Astrocyte (in vitro differentiated cells and primary cell): Measurements from ENCODE around the gene ARID4B. TPM values are rescaled to one million over a fixed set of nuclear protein-coding genes. Genes with fewer than 3 reads are reported as not detected.

Experiments used
- DNase-seq: peaks from one replicate; pipeline ENCODE4 v3.0.0-alpha.2; 2010; ENCODE audit warnings: low read depth
- FAIRE-seq: peaks from 2 replicates; lab custom pipeline; 2011; peaks lifted over from hg19 to GRCh38; lab: Jason Lieb, UNC
- H2AFZ ChIP-seq: 2 replicates; pipeline ENCODE4 v1.6.0; 2012; ENCODE audit warnings: low read depth, low read length, inconsistent platforms
- H3K27ac ChIP-seq: 2 replicates; pipeline ENCODE4 v1.5.1; 2011; ENCODE audit warnings: low read depth, low read length, inconsistent platforms
- H3K27me3 ChIP-seq: 2 replicates; pipeline ENCODE4 v1.6.0; 2011; ENCODE audit warnings: low read length, inconsistent platforms; ENCODE audit not compliant: insufficient read depth
- H3K36me3 ChIP-seq: 2 replicates; pipeline ENCODE4 v1.5.1; 2011; ENCODE audit warnings: low read length, inconsistent platforms; ENCODE audit not compliant: insufficient read depth
- H3K4me1 ChIP-seq: 2 replicates; pipeline ENCODE4 v1.5.1; 2011; ENCODE audit warnings: low read length, inconsistent platforms; ENCODE audit not compliant: insufficient read depth
- H3K4me2 ChIP-seq: 2 replicates; pipeline ENCODE4 v1.6.0; 2012; ENCODE audit warnings: low read length, inconsistent platforms
- H3K4me3 ChIP-seq: 2 replicates; pipeline ENCODE4 v1.5.1; 2011; ENCODE audit warnings: low read depth, mild to moderate bottlenecking, low read length, inconsistent platforms; ENCODE audit not compliant: insufficient read depth
- H3K79me2 ChIP-seq: 2 replicates; pipeline ENCODE4 v1.6.0; 2012; ENCODE audit warnings: mild to moderate bottlenecking, low read length, inconsistent platforms; ENCODE audit not compliant: insufficient read depth
- H3K9ac ChIP-seq: 2 replicates; pipeline ENCODE4 v1.6.0; 2012; ENCODE audit warnings: mild to moderate bottlenecking, low read length, inconsistent platforms
- H3K9me3 ChIP-seq: 2 replicates; pipeline ENCODE4 v1.5.1; 2012; ENCODE audit warnings: low read depth, mild to moderate bottlenecking, low read length, inconsistent platforms; ENCODE audit not compliant: insufficient read depth
- H4K20me1 ChIP-seq: 2 replicates; pipeline ENCODE4 v1.6.0; 2012; ENCODE audit warnings: low read length, inconsistent platforms; ENCODE audit not compliant: insufficient read depth
- H3K27ac Mint-ChIP-seq: one replicate; pipeline ENCODE4 v1.8.0; 2021; ENCODE audit warnings: mild to moderate bottlenecking, mixed read lengths; ENCODE audit not compliant: unreplicated experiment
- H3K27me3 Mint-ChIP-seq: one replicate; pipeline ENCODE4 v1.8.0; 2021; ENCODE audit warnings: low read depth, mixed read lengths; ENCODE audit not compliant: unreplicated experiment
- H3K36me3 Mint-ChIP-seq: one replicate; pipeline ENCODE4 v1.8.0; 2021; ENCODE audit warnings: low read depth, mixed read lengths; ENCODE audit not compliant: unreplicated experiment
- H3K4me1 Mint-ChIP-seq: one replicate; pipeline ENCODE4 v1.8.0; 2021; ENCODE audit warnings: low read depth, mixed read lengths; ENCODE audit not compliant: unreplicated experiment
- H3K4me3 Mint-ChIP-seq: one replicate; pipeline ENCODE4 v1.8.0; 2021; ENCODE audit warnings: mild to moderate bottlenecking, moderate library complexity, mixed read lengths; ENCODE audit not compliant: unreplicated experiment
- H3K9me3 Mint-ChIP-seq: one replicate; pipeline ENCODE4 v1.8.0; 2021; ENCODE audit warnings: mild to moderate bottlenecking, mixed read lengths; ENCODE audit not compliant: unreplicated experiment
- CTCF ChIP-seq: IDR thresholded peaks from 2 replicates; pipeline ENCODE4 v1.5.1; 2011; ENCODE audit warnings: low read depth, mild to moderate bottlenecking, inconsistent platforms, low read length, moderate library complexity; ENCODE audit not compliant: insufficient read depth
- EZH2 ChIP-seq: IDR thresholded peaks from 2 replicates; pipeline ENCODE4 v1.6.1; 2012; ENCODE audit warnings: mild to moderate bottlenecking, low read length, inconsistent platforms; ENCODE audit not compliant: insufficient read depth
- total RNA-seq: library from RNA; stranded (reverse); gene quantifications from 2 replicates; pipeline ENCODE4 v1.2.1, GENCODE V29; 2021

Gene ARID4B
- total RNA-seq, 1 donor from 2014 or later: 38.6 TPM

GRCh38 chr1:235268379-235269125 lies 59.4 kb downstream of the ARID4B start:
- DNase-seq (no peak), FAIRE-seq (no peak)
- no peaks in the 10 kb centered on the region for H3K27me3 ChIP-seq
- peaks cover 85% of the 10 kb centered on the region for H4K20me1 ChIP-seq
- no peaks in the 10 kb centered on the region for H3K9me3 ChIP-seq
- H3K4me1 ChIP-seq: no peaks in the 10 kb centered on the region
- H3K36me3 ChIP-seq: no peaks in the 10 kb centered on the region
- H3K9ac ChIP-seq: no peak overlapping the region
- H3K4me2 ChIP-seq: no peak overlapping the region
- TF ChIP-seq CTCF: no peak
- no peak for TF ChIP-seq EZH2
- H3K27ac Mint-ChIP-seq: no peak overlapping the region
- H3K4me1 Mint-ChIP-seq: peaks cover 1% of the 10 kb centered on the region
- H3K27ac ChIP-seq: no peak overlapping the region
- no peak overlapping the region for H3K4me3 ChIP-seq
- H3K79me2 ChIP-seq: peaks cover 95% of the 10 kb centered on the region
- no peak overlapping the region for H3K4me3 Mint-ChIP-seq
- peaks cover 2% of the 10 kb centered on the region for H3K36me3 Mint-ChIP-seq
- no peak overlapping the region for H2AFZ ChIP-seq
- H3K27me3 Mint-ChIP-seq: no peaks in the 10 kb centered on the region
- H3K9me3 Mint-ChIP-seq: no peaks in the 10 kb centered on the region

- Histone ChIP-seq H3K27me3 (no peaks in the 10 kb centered on the region), H3K9ac (no peak overlapping the region), H4K20me1 (peaks cover 86% of the 10 kb centered on the region), H2AFZ (no peak overlapping the region), H3K27ac (no peak overlapping the region), H3K79me2 (peaks cover 95% of the 10 kb centered on the region), H3K9me3 (no peaks in the 10 kb centered on the region), H3K4me2 (no peak overlapping the region), H3K36me3 (no peaks in the 10 kb centered on the region), H3K4me3 (no peak overlapping the region), H3K4me1 (no peaks in the 10 kb centered on the region)
- peaks cover 1% of the 10 kb centered on the region for H3K4me1 Mint-ChIP-seq
- H3K9me3 Mint-ChIP-seq: no peaks in the 10 kb centered on the region
- no peak for DNase-seq
- H3K4me3 Mint-ChIP-seq: no peak overlapping the region
- TF ChIP-seq EZH2: no peak
- TF ChIP-seq CTCF: no peak
- peaks cover 2% of the 10 kb centered on the region for H3K36me3 Mint-ChIP-seq
- H3K27ac Mint-ChIP-seq: no peak overlapping the region
- no peaks in the 10 kb centered on the region for H3K27me3 Mint-ChIP-seq
- FAIRE-seq: no peak
Observed at GRCh38 chr1:235266967-235267366, 61.0 kb downstream of the ARID4B start.

GRCh38 chr1:235266325-235266724 lies 61.7 kb downstream of the ARID4B start:
- Histone ChIP-seq H3K4me2 (no peak overlapping the region), H3K4me1 (no peaks in the 10 kb centered on the region), H2AFZ (no peak overlapping the region), H4K20me1 (peaks cover 91% of the 10 kb centered on the region), H3K27me3 (no peaks in the 10 kb centered on the region), H3K9me3 (no peaks in the 10 kb centered on the region), H3K4me3 (no peak overlapping the region), H3K36me3 (no peaks in the 10 kb centered on the region), H3K79me2 (peaks cover 95% of the 10 kb centered on the region), H3K9ac (no peak overlapping the region), H3K27ac (no peak overlapping the region)
- H3K27me3 Mint-ChIP-seq: no peaks in the 10 kb centered on the region
- H3K36me3 Mint-ChIP-seq: peaks cover 2% of the 10 kb centered on the region
- H3K9me3 Mint-ChIP-seq: no peaks in the 10 kb centered on the region
- no peak overlapping the region for H3K4me3 Mint-ChIP-seq
- H3K27ac Mint-ChIP-seq: no peak overlapping the region
- DNase-seq (no peak), FAIRE-seq (no peak)
- TF ChIP-seq CTCF (no peak), EZH2 (no peak)
- H3K4me1 Mint-ChIP-seq: no peaks in the 10 kb centered on the region
